Measurements from ENCODE around the gene USP14. TPM values are rescaled to one million over a fixed set of nuclear protein-coding genes. Genes with fewer than 3 reads are reported as not detected.

Gene USP14
- polyA plus RNA-seq, 3 donors: 8.1 to 22.4 (median 17.5) TPM

- Mint-ChIP-seq H3K36me3 (peaks cover 77 to 88% of the 10 kb centered on the region in 2 donors), H3K27ac (no peak overlapping the region), H3K4me1 (peaks cover 2% of the 10 kb centered on the region), H3K27me3 (ENCODE audit: low read depth in 3 of 3) (no peaks in the 10 kb centered on the region), H3K9me3 (peaks cover 0 to 2% (median 0%) of the 10 kb centered on the region in 7 donors), H3K4me3 (no peak overlapping the region)
- no peak for TF ChIP-seq CTCF (IDR thresholded peaks at IDR 0.05)
- no peak for DNase-seq
- H3K27me3 ChIP-seq (ENCODE audit: control insufficient read depth in 2 of 2, insufficient read depth in 2 of 2, low read length in 2 of 2): no peaks in the 10 kb centered on the region
- intact Hi-C loops (cut with micrococcal nuclease): no loop called here
- H3K4me3 ChIP-seq (replicated peaks in 1 of 3; ENCODE audit: low read depth in 2 of 3, low read length in 3 of 3): no peak overlapping the region
- H3K9me3 ChIP-seq (replicated peaks in 1 of 2; ENCODE audit: control insufficient read depth in 1 of 2, insufficient read depth in 1 of 2, low read length in 2 of 2): no peaks in the 10 kb centered on the region
- H3K36me3 ChIP-seq (replicated peaks in 1 of 2; ENCODE audit: control insufficient read depth in 1 of 2, insufficient read depth in 2 of 2, low read length in 2 of 2): peaks cover 83 to 100% of the 10 kb centered on the region in 2 donors
- H3K9ac ChIP-seq (ENCODE audit: insufficient read depth, low read length, poor library complexity, severe bottlenecking): no peak overlapping the region
- no peaks in the 10 kb centered on the region for H4K20me1 ChIP-seq (ENCODE audit: insufficient read depth, low read length)
- H3K27ac ChIP-seq (ENCODE audit: low read depth in 1 of 2, low read length in 2 of 2): no peak overlapping the region
- H3K4me1 ChIP-seq (ENCODE audit: control insufficient read depth in 1 of 2, insufficient read depth in 2 of 2, low read length in 2 of 2): peaks cover 0 to 2% of the 10 kb centered on the region in 2 donors
- peaks cover 7% of the 10 kb centered on the region for H3K79me2 ChIP-seq (ENCODE audit: insufficient read depth, low read length)
- no peak overlapping the region for H2AFZ ChIP-seq (ENCODE audit: insufficient read depth, low read depth, low read length, poor library complexity, severe bottlenecking)
- no CpG with 5 or more reads among the region's 1 CpG for WGBS (ENCODE audit: insufficient coverage)
- H3K4me2 ChIP-seq (replicated peaks; ENCODE audit: extremely low read depth, low read length, poor library complexity, severe bottlenecking): no peak overlapping the region
These were observed 94.8 kb downstream of the USP14 start for GRCh38 chr18:253121-253520.

GRCh38 chr18:255171-255570 is 96.8 kb downstream of the USP14 start:
- Mint-ChIP-seq H3K4me3 (no peak overlapping the region), H3K9me3 (peaks cover 0 to 2% (median 0%) of the 10 kb centered on the region in 7 donors), H3K36me3 (peaks cover 67 to 77% of the 10 kb centered on the region in 2 donors), H3K4me1 (peaks cover 10% of the 10 kb centered on the region), H3K27me3 (ENCODE audit: low read depth in 3 of 3) (no peaks in the 10 kb centered on the region), H3K27ac (no peak overlapping the region)
- DNase-seq: no peak
- intact Hi-C loops (cut with micrococcal nuclease): loop anchor here in 1 of 2 donors (5.0 kb wide), 1 partner anchor 83 kb away; no protein-coding TSS in a partner anchor
- peaks cover 13% of the 10 kb centered on the region for H3K79me2 ChIP-seq (ENCODE audit: insufficient read depth, low read length)
- no peak overlapping the region for H3K27ac ChIP-seq (ENCODE audit: low read depth in 1 of 2, low read length in 2 of 2)
- no peaks in the 10 kb centered on the region for H3K9me3 ChIP-seq (replicated peaks in 1 of 2; ENCODE audit: control insufficient read depth in 1 of 2, insufficient read depth in 1 of 2, low read length in 2 of 2)
- no peak overlapping the region for H2AFZ ChIP-seq (ENCODE audit: insufficient read depth, low read depth, low read length, poor library complexity, severe bottlenecking)
- no peaks in the 10 kb centered on the region for H3K27me3 ChIP-seq (ENCODE audit: control insufficient read depth in 2 of 2, insufficient read depth in 2 of 2, low read length in 2 of 2)
- H3K4me2 ChIP-seq (replicated peaks; ENCODE audit: extremely low read depth, low read length, poor library complexity, severe bottlenecking): no peak overlapping the region
- H3K4me1 ChIP-seq (ENCODE audit: control insufficient read depth in 1 of 2, insufficient read depth in 2 of 2, low read length in 2 of 2): peaks cover 3 to 18% of the 10 kb centered on the region in 2 donors
- no CpG with 5 or more reads among the region's 4 CpGs for WGBS (ENCODE audit: insufficient coverage)
- peaks cover 78 to 82% of the 10 kb centered on the region in 2 donors for H3K36me3 ChIP-seq (replicated peaks in 1 of 2; ENCODE audit: control insufficient read depth in 1 of 2, insufficient read depth in 2 of 2, low read length in 2 of 2)
- H4K20me1 ChIP-seq (ENCODE audit: insufficient read depth, low read length): no peaks in the 10 kb centered on the region
- H3K9ac ChIP-seq (ENCODE audit: insufficient read depth, low read length, poor library complexity, severe bottlenecking): no peak overlapping the region
- no peak for TF ChIP-seq CTCF (IDR thresholded peaks at IDR 0.05)
- H3K4me3 ChIP-seq (replicated peaks in 1 of 3; ENCODE audit: low read depth in 2 of 3, low read length in 3 of 3): no peak overlapping the region
